NT2/D1 (cell line): ENCODE measurements around the gene RNFT2.

Experiments used
- DNase-seq: peaks from one replicate; pipeline ENCODE4 v3.0.0-alpha.2; 2011; ENCODE audit warnings: low read depth, low spot score
- H3K27me3 ChIP-seq: 2 replicates; pipeline ENCODE4 v1.6.0; 2011; ENCODE audit warnings: mild to moderate bottlenecking; ENCODE audit not compliant: insufficient read length, insufficient read depth
- H3K36me3 ChIP-seq: 2 replicates; pipeline ENCODE4 v1.6.1; 2011; ENCODE audit warnings: mild to moderate bottlenecking, low read length, mixed read lengths; ENCODE audit not compliant: insufficient read depth, insufficient read length
- H3K4me1 ChIP-seq: 2 replicates; pipeline ENCODE4 v1.5.1; 2011; ENCODE audit not compliant: insufficient read depth, insufficient read length
- H3K4me3 ChIP-seq: 2 replicates; pipeline ENCODE4 v1.5.1; 2011; ENCODE audit warnings: low read depth; ENCODE audit not compliant: insufficient read length
- H3K9ac ChIP-seq: 2 replicates; pipeline ENCODE4 v1.6.0; 2011; ENCODE audit warnings: low read depth; ENCODE audit not compliant: insufficient read length
- H3K9me3 ChIP-seq: 2 replicates; pipeline ENCODE4 v1.5.1; 2011; ENCODE audit warnings: mild to moderate bottlenecking, low read length; ENCODE audit not compliant: insufficient read depth
- SUZ12 ChIP-seq: IDR thresholded peaks from 2 replicates; pipeline ENCODE4 v1.6.1; 2011; ENCODE audit not compliant: insufficient read length, insufficient read depth; ENCODE audit errors: extremely low read depth
- YY1 ChIP-seq: IDR thresholded peaks from 2 replicates; pipeline ENCODE4 v1.6.1; 2011; ENCODE audit not compliant: insufficient read length, insufficient read depth
- ZNF274 ChIP-seq: IDR thresholded peaks from 2 replicates; pipeline ENCODE4 v1.6.1; 2011; ENCODE audit warnings: mild to moderate bottlenecking, low read depth, low read length

The RNFT2 gene

DNA sequence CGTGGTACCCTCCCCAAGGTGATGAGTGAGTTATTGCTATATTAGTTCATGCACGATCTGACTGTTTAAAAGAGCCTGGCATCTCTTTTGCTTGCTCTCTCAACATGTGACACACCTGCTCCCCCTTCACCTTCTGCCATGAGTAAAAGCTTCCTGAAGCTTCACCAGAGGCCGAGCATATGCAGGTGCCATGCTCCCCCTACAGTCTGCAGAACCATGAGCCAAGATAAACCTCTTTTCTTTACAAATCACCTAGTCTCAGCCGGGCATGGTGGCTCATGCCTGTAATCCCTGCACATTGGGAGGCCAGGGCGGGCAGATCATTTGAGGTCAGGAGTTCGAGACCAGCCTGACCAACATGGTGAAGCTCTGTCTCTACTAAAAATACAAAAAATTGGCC, 61.8 kb downstream of the RNFT2 start:
- Histone ChIP-seq H3K27me3 (no peaks in the 10 kb centered on the region), H3K4me1 (no peaks in the 10 kb centered on the region), H3K36me3 (no peaks in the 10 kb centered on the region), H3K9ac (no peak overlapping the region), H3K9me3 (peaks cover 6% of the 10 kb centered on the region; the same call in 1 of the 2 replicates), H3K4me3 (no peak overlapping the region)
- DNase-seq: no peak
- TF ChIP-seq YY1 (no peak), SUZ12 (no peak), ZNF274 (no peak)

- TF ChIP-seq YY1 (no peak), ZNF274 (no peak), SUZ12 (no peak)
- Histone ChIP-seq H3K9ac (no peak overlapping the region), H3K4me1 (no peaks in the 10 kb centered on the region), H3K27me3 (no peaks in the 10 kb centered on the region), H3K9me3 (peaks cover 6% of the 10 kb centered on the region; the same call in 1 of the 2 replicates), H3K4me3 (no peak overlapping the region), H3K36me3 (no peaks in the 10 kb centered on the region)
- no peak for DNase-seq
These were observed 62.8 kb downstream of the RNFT2 start for GRCh38 chr12:116800918-116801317.

- Histone ChIP-seq H3K9me3 (peaks cover 6% of the 10 kb centered on the region; the same call in 1 of the 2 replicates), H3K27me3 (no peaks in the 10 kb centered on the region), H3K4me1 (no peaks in the 10 kb centered on the region), H3K4me3 (no peak overlapping the region), H3K36me3 (no peaks in the 10 kb centered on the region), H3K9ac (no peak overlapping the region)
- no peak for TF ChIP-seq SUZ12
- no peak for TF ChIP-seq ZNF274
- no peak for TF ChIP-seq YY1
- DNase-seq: no peak
These were observed 63.9 kb downstream of the RNFT2 start for GRCh38 chr12:116802018-116802417.

DNA sequence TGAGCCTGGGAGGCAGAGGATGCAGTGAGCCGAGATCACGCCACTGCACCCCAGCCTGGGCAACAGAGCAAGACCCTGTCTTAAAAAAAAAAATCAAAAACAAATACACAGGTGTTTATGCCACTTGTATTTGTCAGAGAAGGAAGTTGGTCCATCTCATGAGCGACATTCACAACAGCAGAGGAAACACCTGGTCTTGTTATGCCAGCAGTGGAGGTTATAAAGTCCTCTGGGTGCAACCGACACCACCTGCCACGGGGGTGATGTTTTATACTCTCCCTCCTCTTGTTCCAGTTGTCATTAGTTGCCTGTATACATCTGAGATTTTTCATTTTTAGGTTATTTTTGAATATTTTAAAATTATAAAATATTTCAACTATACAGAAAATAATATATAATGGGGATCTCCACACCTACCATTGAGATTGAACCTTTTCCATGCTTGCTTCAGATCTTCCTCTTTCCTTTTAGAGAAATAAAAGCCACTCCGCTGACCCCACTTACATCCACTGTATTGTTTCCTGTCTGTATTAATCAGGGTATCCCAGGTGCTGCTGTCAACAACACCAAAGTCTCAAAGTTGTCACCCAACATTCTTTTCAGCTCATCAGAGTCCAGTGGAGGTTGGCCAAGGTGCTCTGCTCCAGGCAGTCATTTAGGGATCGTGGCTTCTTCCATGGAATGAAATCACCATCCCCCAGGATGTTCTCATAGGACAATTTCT, 65.1 kb downstream of the RNFT2 start:
- no peak for TF ChIP-seq YY1
- Histone ChIP-seq H3K9me3 (peaks cover 6% of the 10 kb centered on the region; the same call in 1 of the 2 replicates), H3K36me3 (no peaks in the 10 kb centered on the region), H3K4me1 (no peaks in the 10 kb centered on the region), H3K4me3 (no peak overlapping the region), H3K9ac (no peak overlapping the region), H3K27me3 (no peaks in the 10 kb centered on the region)
- no peak for DNase-seq

- DNase-seq: no peak
- no peaks in the 10 kb centered on the region for H3K27me3 ChIP-seq
- H3K4me3 ChIP-seq: no peak overlapping the region
- peaks cover 6% of the 10 kb centered on the region; the same call in 1 of the 2 replicates for H3K9me3 ChIP-seq
- TF ChIP-seq SUZ12 (no peak), ZNF274 (no peak), YY1 (no peak)
- no peaks in the 10 kb centered on the region for H3K4me1 ChIP-seq
- H3K36me3 ChIP-seq: no peaks in the 10 kb centered on the region
- H3K9ac ChIP-seq: no peak overlapping the region
These were observed 65.9 kb downstream of the RNFT2 start for GRCh38 chr12:116804051-116804450.

DNA sequence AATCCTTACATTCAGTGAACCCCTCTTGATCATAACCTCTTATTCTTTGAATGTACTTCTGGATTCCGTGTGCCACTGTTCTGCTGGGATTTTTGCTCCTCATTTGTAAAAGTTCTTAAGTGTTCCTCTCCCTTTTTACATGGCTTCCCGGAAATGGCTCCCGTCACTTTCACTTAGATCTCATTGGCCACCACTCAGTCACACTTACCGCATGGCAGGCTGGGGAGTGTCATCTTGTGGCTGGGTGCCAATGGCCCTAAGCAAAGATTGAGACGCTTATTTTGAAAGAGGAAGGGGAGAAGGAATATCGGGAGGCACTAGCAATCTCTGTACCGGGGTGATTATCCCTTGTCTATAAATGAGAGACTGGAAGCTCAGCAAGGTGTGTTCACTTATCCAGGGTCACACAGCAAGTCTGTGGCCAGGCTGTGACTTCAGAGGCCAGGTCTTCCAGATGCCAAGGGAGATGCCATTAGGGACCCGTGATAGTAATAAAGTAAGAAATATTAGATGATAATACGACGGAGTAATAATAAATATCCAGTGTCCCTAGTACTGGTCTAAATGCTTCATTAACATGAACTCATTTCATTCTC, 68.8 kb downstream of the RNFT2 start:
- no peaks in the 10 kb centered on the region for H3K36me3 ChIP-seq
- H3K9ac ChIP-seq: no peak overlapping the region
- no peaks in the 10 kb centered on the region for H3K27me3 ChIP-seq
- no peaks in the 10 kb centered on the region for H3K4me1 ChIP-seq
- TF ChIP-seq SUZ12 (no peak), ZNF274 (no peak), YY1 (no peak)
- no peak overlapping the region for H3K4me3 ChIP-seq
- no peaks in the 10 kb centered on the region for H3K9me3 ChIP-seq
- DNase-seq: no peak

DNA sequence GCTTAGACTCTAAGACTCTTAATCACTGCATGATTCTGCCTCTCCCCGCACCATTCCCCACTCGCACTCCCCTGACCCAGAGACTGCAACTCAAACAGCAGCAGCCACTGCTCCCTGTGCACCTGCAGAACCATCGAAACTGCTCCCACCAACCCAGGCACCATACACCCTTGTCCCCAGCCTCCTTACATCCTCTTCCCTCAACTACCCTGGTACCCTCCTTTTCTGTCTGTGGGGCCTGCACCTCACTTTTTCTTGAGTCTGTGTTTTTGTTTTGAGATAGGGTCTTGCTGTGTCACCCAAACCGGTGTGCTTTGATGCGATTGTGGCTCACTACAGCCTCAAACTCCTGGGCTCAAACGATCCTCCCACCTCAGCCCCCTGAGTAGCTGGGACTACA, 69.4 kb downstream of the RNFT2 start:
- TF ChIP-seq SUZ12: no peak
- no peak for TF ChIP-seq YY1
- no peak for TF ChIP-seq ZNF274
- Histone ChIP-seq H3K36me3 (no peaks in the 10 kb centered on the region), H3K27me3 (no peaks in the 10 kb centered on the region), H3K4me3 (no peak overlapping the region), H3K4me1 (no peaks in the 10 kb centered on the region), H3K9me3 (no peaks in the 10 kb centered on the region), H3K9ac (no peak overlapping the region)
- DNase-seq: no peak
